ENCODE data around the gene KRT77.
"Not testable (repeated sequence)": the region's sequence is repeated elsewhere in the genome, so short reads cannot be mapped to it uniquely, and the experiment has no call there.

KRT77 gene

DNA sequence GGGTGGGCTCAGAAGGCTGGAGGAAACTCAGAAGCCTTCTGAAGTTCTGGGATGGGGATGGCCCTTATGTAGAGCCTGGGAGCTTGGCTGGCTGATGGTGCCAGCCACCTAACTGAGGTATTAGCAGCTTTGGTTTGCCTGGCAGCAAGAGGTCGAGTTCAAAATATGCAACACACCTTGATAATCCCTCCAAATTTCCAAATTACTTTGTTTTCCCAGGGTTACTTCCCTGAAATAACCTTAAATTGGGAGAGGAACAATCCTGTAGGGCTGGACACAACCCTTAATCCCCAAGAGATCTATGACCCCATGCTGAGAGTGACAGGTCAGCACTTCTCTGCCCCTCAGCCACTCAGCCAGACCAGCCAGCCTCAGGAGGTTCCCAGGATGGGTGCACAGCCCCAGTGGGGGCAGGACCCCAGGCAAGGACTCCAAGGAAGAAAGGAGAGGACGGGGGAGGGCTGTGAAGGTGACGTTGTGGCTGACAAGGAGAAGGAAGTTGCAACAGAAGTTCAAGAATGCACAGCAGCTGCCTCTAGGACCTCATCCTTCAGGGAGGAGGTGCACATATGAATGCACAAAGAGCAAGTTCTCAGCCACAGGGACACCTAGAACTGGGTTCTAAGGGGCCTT lies 18.6 kb upstream of the KRT77 start:
- DNase-seq: no peak

DNA sequence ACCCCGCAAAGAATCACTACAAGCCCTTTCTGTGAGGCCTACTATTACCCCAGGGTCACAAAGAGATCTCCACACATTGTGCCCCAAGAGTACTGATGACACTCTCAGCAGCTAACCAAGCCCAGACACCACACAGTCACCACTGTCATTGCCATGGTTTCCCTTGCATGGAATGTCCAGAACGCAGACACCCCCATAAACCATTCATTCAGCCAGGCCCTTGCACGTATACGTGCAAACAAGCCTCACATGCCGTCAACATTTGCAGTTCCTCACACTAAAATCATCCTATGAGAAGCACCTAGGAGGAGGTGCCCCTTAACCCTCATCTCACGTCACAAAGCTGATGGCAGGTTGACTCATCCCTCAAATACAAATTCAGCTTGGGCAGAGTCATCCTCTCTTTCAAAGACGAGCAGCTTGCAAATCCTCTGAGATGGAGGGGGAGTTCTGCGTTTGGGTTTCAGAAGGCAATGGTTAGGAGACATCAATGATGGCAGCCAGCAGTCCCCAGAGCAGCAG lies 17.1 kb upstream of the KRT77 start:
- DNase-seq: no peak

DNA sequence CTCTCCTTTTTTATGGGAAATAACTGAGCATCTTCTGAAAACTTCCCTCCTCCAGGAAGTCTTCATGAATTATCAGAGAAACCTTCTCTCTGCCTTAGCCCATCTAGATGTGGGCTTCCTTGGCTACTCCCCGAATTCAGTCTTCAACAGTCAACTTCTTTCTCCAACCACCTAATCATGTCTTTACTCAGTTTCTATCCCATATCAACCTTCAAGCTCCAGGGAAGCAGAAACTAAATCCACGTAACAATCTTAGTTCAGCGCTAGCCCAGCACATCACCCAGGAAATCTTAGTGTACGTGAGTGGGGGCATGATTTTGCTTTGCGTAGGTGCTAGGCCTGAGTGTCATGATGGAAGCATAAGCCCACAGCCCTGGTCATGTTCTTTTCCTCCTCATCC lies 12.7 kb upstream of the KRT77 start:
- DNase-seq: no peak

DNA sequence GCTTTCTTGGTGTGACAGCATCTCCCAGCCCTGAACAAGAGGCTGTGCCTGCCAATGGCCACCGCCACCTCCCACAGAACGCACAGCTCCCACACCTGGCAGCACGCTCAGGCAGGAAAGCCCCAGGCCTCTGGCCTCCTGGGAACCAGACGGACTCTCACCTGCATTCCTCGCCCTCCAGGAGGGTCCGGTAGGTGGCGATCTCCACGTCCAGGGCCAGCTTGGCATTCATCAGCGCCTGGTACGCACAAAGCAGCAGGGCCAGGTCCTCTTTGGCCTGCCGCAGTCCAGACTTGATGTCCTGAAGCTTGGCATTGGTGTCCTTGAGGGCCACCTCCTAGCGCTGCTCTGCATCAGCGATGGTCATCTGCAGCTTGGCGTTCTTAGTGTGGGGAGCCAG lies 12.1 kb upstream of the KRT77 start:
- no peak for DNase-seq

DNA sequence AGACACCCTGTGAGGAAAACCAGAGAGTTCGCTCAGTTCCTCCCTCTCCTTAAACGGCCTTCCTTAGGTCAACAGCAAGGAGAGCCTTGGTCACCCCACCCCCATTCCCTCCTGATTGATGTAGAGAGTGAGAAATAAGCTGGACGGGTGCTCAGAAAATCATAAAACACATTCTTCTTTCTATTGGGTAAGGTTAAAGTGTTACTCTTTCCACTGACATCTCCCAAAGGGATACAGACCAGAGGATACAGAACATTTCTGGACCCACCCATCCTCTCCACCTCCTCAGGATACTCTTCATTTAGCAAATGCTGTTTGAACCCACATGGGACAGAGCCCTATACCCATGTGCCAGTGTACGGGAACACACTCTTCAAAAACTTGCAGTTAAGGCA lies 11.6 kb upstream of the KRT77 start:
- DNase-seq: no peak

DNA sequence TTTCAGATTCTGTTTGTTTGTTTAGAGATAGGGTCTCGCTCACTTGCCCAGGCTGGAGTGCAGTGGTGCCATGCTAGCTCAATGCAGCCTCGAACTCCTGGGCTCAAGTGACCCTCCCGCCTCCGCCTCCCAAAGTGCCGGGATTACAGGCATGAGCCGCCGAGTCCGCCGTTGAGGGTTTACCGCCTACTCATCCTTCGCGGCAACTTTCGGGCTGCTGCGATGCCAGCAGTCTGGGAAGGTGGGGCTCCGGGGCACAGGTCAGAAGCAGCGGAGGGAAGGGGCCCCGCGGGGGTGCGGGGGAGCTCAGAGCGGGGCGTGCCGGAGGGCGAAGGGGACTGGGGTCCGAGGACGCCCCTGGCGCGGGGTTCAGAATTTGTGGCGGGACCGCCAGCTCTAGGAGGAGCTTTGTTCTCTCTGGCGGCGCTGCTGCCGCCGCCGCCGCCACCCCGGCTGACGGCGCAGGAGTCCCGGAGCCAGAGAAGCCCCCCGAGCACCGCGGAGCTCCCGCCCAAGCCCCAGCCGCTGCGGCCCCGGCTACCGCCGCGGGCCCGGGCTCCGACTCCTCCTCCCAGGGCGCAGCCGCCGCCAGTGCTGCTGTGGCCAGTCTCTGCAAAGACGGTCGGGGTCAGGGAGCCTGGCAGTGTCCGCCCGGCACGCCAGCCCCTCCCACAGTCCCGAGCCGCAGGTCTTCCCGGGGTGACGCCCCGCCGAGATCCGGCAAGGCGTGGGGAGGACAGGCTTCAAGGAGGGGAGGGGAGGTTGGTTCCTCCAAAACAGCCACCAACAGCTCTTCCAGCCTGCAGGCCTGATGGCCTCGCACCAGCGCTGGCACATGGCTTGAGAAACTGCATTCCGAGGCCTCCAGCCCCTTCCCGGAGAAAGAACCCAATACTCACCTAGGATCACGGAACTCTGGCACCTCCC lies 10.9 kb upstream of the KRT77 start:
- DNase-seq: no peak

DNA sequence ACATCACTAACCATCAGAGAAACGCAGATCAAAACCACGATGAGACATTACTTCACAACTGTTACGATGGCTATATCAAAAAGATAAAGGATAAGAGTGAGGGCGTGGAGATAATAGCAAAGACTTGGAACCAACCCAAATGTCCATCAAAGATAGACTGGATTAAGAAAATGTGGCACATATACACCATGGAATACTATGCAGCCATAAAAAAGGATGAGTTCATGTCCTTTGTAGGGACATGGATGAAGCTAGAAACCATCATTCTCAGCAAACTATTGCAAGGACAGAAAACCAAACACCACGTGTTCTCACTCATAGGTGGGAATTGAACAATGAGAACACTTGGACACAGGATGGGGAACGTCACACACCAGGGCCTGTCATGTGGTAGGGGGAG lies 8.8 kb upstream of the KRT77 start:
- not testable (repeated sequence) for DNase-seq

DNA sequence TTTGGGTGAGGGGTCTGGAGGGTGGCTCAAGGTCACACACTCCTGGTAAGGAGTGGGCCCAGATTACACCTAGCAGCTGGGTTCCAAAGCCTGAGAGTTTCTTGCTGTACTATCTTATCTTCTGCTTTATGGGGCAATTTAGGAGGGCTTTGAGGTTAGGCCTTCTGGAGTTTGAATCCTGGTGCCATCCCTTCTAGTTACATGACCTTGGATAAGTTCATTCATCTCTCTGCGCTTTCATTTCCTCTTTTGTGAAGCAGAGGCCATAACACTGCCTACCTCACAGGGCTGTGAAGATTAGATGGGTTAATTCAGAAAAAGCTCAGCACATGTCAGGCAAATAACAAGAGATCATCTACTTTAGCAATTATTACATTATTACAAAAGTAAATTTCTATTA lies 7.4 kb upstream of the KRT77 start:
- DNase-seq: no peak

DNA sequence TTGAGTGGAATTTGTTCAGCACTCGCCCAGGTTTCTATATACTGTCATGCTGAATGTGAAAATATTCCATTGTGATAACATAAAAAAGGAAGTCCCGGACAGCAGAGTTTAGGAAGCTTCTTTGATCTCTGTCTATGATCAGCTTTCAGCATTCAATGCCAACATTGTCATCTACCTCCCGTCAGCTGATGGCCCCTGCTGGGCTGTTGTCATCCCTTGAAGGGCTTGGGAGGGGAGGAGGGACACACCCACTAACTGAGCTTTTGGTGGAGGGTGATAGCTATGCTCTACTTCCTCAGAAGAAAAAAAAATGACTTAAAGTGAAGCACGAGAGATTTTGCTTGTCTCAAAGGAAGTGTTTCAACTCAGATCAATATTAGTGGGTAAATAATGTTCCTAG lies 4.7 kb upstream of the KRT77 start:
- no peak for DNase-seq

DNA sequence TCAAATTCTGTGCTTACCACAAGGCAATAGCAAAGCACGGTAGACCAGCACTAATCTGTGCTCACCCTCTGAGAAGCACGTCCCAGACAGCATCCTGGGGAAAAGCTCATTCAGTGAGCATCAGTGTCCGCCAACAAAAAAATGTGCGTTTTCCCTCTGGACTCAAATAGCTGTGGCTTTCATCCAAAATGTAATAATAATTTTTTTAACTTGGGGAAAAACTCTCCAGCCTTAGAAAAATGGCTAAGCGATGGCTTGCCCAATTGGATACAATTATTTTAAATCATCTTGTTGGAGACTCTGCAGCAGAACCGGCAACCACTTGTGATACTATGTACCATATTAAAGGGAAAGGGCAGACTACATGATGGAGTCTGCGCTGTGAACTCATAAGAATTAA lies 1.1 kb upstream of the KRT77 start:
- DNase-seq: no peak

DNA sequence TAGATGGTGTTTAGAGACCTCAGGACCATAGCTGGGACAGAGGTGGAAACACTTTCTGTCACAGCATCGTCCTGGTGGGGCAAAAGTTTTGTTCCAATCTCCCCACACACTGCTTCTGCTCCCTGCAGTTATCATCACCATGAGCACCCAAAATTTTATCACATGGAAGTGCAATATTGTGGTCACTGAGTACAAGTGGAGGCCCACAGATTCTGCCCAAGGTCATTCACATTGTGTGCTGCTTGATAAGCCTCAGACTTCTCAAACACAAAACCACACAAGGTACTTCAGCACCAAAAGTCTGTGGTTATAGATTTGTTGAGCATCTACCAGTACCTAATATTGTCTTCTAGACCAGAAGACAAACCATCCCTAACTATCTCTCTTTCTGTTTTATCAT lies 554 bp upstream of the KRT77 start:
- no peak for DNase-seq

DNA sequence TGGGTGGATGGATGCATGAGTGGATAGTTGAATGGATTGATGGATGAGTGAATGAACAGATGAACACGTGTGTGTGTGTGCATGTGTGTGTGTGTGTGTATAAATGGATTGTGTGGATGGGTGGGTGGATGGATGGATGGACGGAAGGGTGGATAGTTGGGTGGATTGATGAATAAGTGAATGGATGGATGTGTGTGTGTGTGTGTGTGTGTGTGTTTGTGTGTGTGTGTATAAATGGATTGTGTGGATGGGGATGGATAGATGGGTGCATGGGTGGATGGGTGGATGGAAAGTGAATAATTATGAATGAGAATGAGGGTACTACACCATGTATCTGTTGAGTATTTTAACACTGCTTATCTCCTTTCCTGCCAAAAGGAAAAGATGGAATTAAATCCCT lies 986 bp downstream of the KRT77 start:
- DNase-seq: no peak

DNA sequence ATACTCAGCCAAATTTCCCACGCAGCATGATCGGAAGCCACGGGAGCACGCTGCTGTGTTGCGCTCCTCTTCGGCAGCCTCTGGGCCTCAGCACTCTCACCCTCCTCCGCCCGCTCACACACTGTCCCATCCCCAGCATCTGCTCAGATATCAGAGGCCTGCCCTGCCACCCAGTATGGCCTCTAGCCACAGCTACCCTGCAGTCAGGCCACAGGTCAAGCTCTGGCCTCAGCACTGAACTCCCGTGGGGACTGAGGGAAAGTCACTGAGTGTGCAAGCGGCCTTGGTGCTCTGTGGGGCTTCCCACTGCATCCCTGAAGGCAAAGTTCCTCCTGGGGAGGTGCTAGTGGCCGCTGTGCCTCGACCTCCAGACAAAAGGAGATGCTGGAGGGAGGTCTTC lies 2.0 kb downstream of the KRT77 start:
- DNase-seq: no peak

DNA sequence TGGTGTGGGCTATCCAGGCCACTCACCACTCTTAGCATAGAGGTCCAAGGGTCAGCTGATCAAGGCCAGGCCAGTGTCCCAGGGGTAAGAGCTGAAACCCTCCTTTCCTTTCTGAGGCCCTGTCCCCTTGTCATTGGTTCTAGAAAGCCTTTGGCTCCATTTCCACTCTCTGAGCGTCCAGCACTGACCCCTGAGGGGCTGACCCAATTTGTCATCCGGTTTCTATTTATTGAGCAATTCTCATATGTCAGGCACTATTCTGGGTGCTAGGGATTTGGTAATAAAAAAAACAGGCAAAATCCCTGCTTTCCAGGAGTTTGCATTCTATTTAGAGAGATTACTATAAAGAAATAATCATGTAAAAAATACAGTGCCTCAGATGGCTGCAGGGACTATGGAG lies 3.4 kb downstream of the KRT77 start:
- DNase-seq: no peak

DNA sequence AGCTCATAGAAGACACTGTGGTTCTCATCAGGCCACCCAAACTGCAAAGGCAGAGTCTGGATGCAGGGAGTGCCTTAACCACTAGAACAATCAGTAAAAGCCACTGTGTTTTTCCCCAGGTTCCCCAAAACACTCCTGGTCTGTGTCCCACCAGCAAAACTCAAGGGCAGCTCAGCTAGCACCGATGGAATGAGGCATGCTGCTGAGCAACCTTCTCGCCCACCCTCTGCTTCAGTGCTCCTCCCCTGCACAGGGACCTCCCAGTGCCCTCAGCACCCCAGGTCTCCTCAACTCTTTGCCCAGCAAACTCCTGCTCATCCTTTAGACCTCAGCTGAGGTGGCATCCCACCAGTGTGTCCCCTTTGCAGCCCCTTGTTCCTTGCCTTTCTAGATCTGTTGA lies 4.0 kb downstream of the KRT77 start:
- DNase-seq: no peak

DNA sequence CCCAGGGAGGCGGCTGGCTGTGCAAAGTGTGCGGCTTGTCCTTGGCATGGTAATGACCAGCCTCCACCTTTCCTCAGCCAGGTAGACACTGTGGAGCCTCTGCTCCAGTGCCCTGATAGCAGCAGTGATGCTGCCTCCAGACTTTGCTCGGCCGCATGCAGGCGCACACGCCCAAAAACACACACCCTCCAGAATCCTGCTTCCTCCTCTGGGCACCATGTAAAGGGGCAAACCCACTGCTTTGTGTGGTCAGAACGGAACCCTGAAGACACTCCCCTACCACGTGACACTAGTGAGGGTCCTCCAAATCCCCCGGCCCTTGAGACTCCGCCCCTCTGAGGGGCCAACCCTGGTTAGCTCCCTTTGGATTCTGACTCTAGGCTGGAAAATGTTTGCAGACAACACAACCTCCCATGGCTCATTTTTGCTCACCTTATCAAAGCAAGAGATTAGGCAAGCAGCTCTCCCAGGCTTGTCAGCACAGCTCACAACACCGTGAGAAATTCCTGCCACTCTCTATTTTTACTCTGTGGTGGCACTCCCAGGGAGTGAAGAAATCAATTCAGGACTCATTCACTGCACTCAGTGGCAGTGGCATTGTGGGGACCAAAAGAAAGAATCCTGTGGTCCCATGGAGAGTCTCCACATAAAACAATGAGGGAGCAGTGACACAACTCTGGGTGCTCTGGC lies 4.5 kb downstream of the KRT77 start:
- DNase-seq: no peak

DNA sequence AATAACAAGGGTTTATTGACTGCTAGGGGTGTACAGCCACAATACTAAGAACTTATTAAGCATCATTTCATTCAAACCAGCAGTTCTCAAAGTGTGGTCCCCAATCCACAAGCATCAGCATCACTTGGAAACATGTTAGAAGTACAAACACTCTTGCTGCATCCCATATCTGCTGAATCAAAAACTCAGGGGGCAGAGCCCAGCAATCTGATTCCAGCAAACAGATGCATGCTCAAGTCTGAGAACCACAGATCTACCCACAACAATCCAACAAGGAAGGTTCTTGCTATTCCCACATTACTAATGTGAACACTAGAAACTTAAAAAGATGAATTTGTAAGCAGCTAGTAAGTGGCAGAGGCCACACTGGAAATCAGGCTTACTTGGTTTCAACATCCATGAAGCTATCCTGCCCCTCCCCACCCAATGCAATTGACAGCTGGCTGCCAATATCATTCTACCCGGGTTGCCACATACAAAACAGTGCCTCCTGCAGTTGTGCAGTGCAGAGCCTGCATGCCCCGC lies 6.2 kb downstream of the KRT77 start:
- no peak for DNase-seq

DNA sequence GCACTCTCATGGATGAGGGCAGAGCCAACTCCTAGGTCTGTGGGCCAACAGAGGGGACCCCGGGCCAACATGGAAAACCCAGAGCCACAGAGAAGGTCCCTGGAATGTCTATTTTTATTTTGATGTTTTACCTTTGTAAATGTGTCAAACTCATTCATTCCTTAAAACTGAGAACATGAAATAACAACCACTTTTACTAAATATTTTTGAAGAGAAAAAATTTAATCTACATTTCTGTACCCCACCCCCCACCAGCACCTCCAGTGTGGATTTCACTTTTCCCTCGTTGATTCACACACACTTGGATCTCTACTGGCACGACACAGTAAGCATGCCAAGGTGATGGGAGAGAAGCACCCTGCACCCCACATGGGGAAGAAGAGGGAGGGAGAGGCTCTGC lies 6.7 kb downstream of the KRT77 start:
- no peak for DNase-seq

DNA sequence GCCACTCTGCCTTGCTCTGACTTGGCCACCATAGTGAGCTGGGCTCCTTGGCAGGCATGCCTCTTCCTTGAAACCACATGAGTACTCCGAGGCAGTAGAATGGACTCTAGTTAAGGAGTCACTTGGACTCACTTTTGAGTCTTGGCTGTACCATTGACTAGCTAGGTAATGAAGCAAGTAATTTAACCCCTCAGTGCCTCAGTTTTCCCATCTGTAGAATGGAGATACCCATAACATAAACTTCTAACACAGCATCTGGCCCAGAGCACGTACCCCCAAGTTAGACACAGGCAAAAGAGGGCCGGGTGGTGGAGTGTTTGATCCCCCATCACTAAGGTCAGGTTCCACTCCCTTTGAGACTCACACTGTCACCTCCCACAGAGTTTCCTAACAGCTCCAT lies 8.3 kb downstream of the KRT77 start:
- no peak for DNase-seq

DNA sequence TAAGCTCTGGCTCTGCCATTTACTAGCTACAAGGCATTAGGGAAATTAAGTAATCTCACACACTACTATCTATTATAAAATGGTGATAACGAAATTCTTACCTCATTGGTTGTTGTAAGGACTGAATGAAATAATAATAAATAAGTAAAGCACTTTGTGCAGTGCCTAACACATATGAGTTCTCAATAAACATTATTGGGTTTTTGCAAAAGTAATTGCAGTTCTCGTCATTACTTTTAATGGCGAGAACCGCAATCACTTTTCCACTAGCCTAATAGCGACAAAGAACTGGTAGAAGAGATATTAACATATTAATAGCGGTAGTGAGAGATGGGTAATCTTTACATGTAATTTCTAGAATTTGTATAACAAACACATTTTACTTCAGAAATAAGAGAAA lies 9.2 kb downstream of the KRT77 start:
- no peak for DNase-seq

DNA sequence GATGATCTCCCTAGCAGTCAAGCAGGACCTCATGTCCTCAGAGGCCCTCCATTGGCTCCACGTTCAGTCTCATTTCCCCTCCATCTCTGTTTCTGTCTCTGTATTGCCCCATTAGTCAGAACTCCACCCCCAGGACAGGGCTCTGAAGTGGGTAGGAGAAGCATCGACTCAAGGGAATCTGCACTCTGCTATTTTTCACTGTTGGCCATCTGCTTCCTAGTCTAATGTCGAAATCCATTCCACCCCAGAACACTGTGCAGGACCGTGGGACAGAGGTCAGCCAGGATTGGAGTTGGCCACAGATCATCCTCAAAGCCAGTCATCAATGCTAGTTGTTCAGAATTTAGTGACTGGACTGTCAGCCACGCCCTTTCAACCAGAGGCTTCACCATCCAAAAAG lies 10.1 kb downstream of the KRT77 start:
- DNase-seq: no peak

DNA sequence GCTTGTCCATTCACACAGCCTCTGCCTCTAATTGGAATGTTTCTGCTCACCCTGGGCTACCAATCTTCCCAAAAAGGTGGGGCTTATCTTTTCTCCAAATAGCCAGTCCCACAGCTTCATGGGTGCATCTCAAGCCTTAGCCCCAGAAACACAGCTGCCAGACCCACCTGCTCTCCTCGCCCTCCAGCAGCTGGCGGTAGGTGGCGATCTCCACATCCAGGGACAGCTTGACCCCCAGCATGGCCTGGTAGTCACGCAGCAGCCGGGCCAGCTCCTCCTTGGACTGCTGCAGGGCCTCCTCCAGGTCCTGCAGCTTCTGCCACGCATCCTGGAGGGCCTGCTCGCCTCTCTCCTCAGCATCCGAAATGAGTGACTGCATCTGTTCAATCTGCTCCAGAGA lies 11.1 kb downstream of the KRT77 start:
- DNase-seq: no peak

DNA sequence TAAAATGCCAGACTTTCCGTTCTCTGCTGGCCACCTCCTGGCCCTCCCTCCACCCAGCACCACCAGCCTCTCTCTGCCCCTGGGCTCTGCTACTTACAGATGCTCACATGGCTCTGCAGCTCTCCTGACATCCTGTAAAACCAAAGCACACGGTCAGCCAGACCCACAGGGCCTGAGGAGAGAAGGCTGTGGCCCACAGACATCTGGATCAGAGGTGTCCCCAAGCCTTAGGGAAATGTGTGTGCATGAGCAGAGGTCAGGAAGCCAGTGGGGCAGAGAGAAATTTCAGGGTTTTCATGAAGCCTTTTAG lies 11.5 kb downstream of the KRT77 start:
- no peak for DNase-seq

All from NCI-H1436 treated with DMSO at 0.1 percent for 48 hours (cell line).